Measurements from ENCODE around the gene MEI4. TPM values are rescaled to one million over a fixed set of nuclear protein-coding genes. Genes with fewer than 3 reads are reported as not detected.

The MEI4 gene
- total RNA-seq, 1 donor from 2014 or later: 1.9 TPM

- H3K27me3 Mint-ChIP-seq: no peaks in the 10 kb centered on the region
- no peak overlapping the region for H3K27ac Mint-ChIP-seq
- no peak overlapping the region for H3K4me3 Mint-ChIP-seq (ENCODE audit: low read depth)
- H3K9me3 Mint-ChIP-seq (ENCODE audit: low read depth): peaks cover 4% of the 10 kb centered on the region
- no peaks in the 10 kb centered on the region for H3K36me3 Mint-ChIP-seq (ENCODE audit: insufficient read depth)
- TF ChIP-seq CTCF (IDR thresholded peaks at IDR 0.05; ENCODE audit: unreplicated experiment): no peak
- no peak for DNase-seq (ENCODE audit: low spot score, unreplicated experiment)
- peaks cover 8% of the 10 kb centered on the region for H3K4me1 Mint-ChIP-seq (ENCODE audit: low read depth)
Observed at GRCh38 chr6:77763124-77763523, 110.3 kb downstream of the MEI4 start.

- no peaks in the 10 kb centered on the region for H3K36me3 Mint-ChIP-seq (ENCODE audit: insufficient read depth)
- no peak overlapping the region for H3K4me3 Mint-ChIP-seq (ENCODE audit: low read depth)
- H3K27me3 Mint-ChIP-seq: no peaks in the 10 kb centered on the region
- peaks cover 3% of the 10 kb centered on the region for H3K4me1 Mint-ChIP-seq (ENCODE audit: low read depth)
- TF ChIP-seq CTCF (IDR thresholded peaks at IDR 0.05; ENCODE audit: unreplicated experiment): no peak
- H3K9me3 Mint-ChIP-seq (ENCODE audit: low read depth): peaks cover 4% of the 10 kb centered on the region
- no peak overlapping the region for H3K27ac Mint-ChIP-seq
- no peak for DNase-seq (ENCODE audit: low spot score, unreplicated experiment)
Observed at GRCh38 chr6:77764364-77764763, 111.5 kb downstream of the MEI4 start.

- no peak overlapping the region for H3K27ac Mint-ChIP-seq
- no peaks in the 10 kb centered on the region for H3K27me3 Mint-ChIP-seq
- no peaks in the 10 kb centered on the region for H3K4me1 Mint-ChIP-seq (ENCODE audit: low read depth)
- no peak overlapping the region for H3K4me3 Mint-ChIP-seq (ENCODE audit: low read depth)
- no peak for TF ChIP-seq CTCF (IDR thresholded peaks at IDR 0.05; ENCODE audit: unreplicated experiment)
- DNase-seq (ENCODE audit: low spot score, unreplicated experiment): no peak
- peaks cover 1% of the 10 kb centered on the region for H3K36me3 Mint-ChIP-seq (ENCODE audit: insufficient read depth)
- peaks cover 31% of the 10 kb centered on the region for H3K9me3 Mint-ChIP-seq (ENCODE audit: low read depth)
Observed at GRCh38 chr6:77773157-77773822, 120.5 kb downstream of the MEI4 start.

GRCh38 chr6:77774457-77774856 lies 121.6 kb downstream of the MEI4 start:
- H3K27me3 Mint-ChIP-seq: no peaks in the 10 kb centered on the region
- no peak for DNase-seq (ENCODE audit: low spot score, unreplicated experiment)

GRCh38 chr6:77776441-77776840 lies 123.6 kb downstream of the MEI4 start:
- Mint-ChIP-seq H3K27me3 (no peaks in the 10 kb centered on the region), H3K27ac (no peak overlapping the region), H3K4me1 (ENCODE audit: low read depth) (no peaks in the 10 kb centered on the region), H3K36me3 (ENCODE audit: insufficient read depth) (peaks cover 6% of the 10 kb centered on the region), H3K9me3 (ENCODE audit: low read depth) (peaks cover 45% of the 10 kb centered on the region), H3K4me3 (ENCODE audit: low read depth) (no peak overlapping the region)
- no peak for DNase-seq (ENCODE audit: low spot score, unreplicated experiment)
- TF ChIP-seq CTCF (IDR thresholded peaks at IDR 0.05; ENCODE audit: unreplicated experiment): no peak

More at GRCh38 chr6:77774457-77774856, 121.6 kb downstream of the MEI4 start:
- no peak for TF ChIP-seq CTCF (IDR thresholded peaks at IDR 0.05; ENCODE audit: unreplicated experiment)
- peaks cover 1% of the 10 kb centered on the region for H3K36me3 Mint-ChIP-seq (ENCODE audit: insufficient read depth)
- H3K4me3 Mint-ChIP-seq (ENCODE audit: low read depth): no peak overlapping the region
- H3K4me1 Mint-ChIP-seq (ENCODE audit: low read depth): no peaks in the 10 kb centered on the region
- H3K27ac Mint-ChIP-seq: no peak overlapping the region
- H3K9me3 Mint-ChIP-seq (ENCODE audit: low read depth): peaks cover 37% of the 10 kb centered on the region
